Stimulated activated naive CD8-positive, alpha-beta T cell treated with anti-CD3 and anti-CD28 coated beads, Interleukin-15, amount 100 ng/mL, for 72 hours (primary cell): ENCODE measurements around the gene RAPGEF2.
"Not testable (repeated sequence)": the region's sequence is repeated elsewhere in the genome, so short reads cannot be mapped to it uniquely, and the experiment has no call there.

Experiments used
- ATAC-seq: fragments of 150-1000 bp; cut with Tn5 transposase; 2 replicates; pipeline ENCODE4 v1.10.0; 2021; ENCODE audit warnings: mild to moderate bottlenecking, moderate library complexity
- DNase-seq, 2 donors: peaks; one replicate each; pipeline ENCODE4 v3.0.0; 2021 to 2022
- H3K27ac Mint-ChIP-seq, 2 donors: one replicate each; pipeline ENCODE4 v1.8.0; 2022; ENCODE audit warnings: mild to moderate bottlenecking in 2 of 2, mixed read lengths in 2 of 2, moderate library complexity in 2 of 2
- H3K27me3 Mint-ChIP-seq: one replicate; pipeline ENCODE4 v1.8.0; 2022; ENCODE audit warnings: mixed read lengths
- H3K4me1 Mint-ChIP-seq: one replicate; pipeline ENCODE4 v1.8.0; 2022; ENCODE audit warnings: mild to moderate bottlenecking, mixed read lengths
- H3K4me3 Mint-ChIP-seq, 2 donors: one replicate each; pipeline ENCODE4 v1.8.0; 2022; ENCODE audit warnings: mild to moderate bottlenecking in 2 of 2, mixed read lengths in 2 of 2, moderate library complexity in 1 of 2
- H3K9me3 Mint-ChIP-seq, 2 donors: one replicate each; pipeline ENCODE4 v1.8.0; 2022; ENCODE audit warnings: mixed read lengths in 2 of 2

RAPGEF2 gene

GRCh38 chr4:159368320-159368719 lies 265.4 kb downstream of the RAPGEF2 start:
- Mint-ChIP-seq H3K27me3 (peaks cover 37% of the 10 kb centered on the region), H3K4me1 (no peaks in the 10 kb centered on the region), H3K27ac (no peak overlapping the region), H3K9me3 (no peaks in the 10 kb centered on the region), H3K4me3 (no peak overlapping the region)
- ATAC-seq (no peak), DNase-seq (no peak)

GRCh38 chr4:159369256-159369655 lies 266.4 kb downstream of the RAPGEF2 start:
- peaks cover 37% of the 10 kb centered on the region for H3K27me3 Mint-ChIP-seq
- H3K4me3 Mint-ChIP-seq, result no peak overlapping the region
- no peak for DNase-seq
- H3K27ac Mint-ChIP-seq, result no peak overlapping the region
- H3K4me1 Mint-ChIP-seq, result no peaks in the 10 kb centered on the region
- ATAC-seq, result no peak
- H3K9me3 Mint-ChIP-seq, result no peaks in the 10 kb centered on the region

- H3K4me1 Mint-ChIP-seq, result no peaks in the 10 kb centered on the region
- H3K4me3 Mint-ChIP-seq, result no peak overlapping the region
- H3K9me3 Mint-ChIP-seq, result no peaks in the 10 kb centered on the region
- ATAC-seq (no peak), DNase-seq (no peak)
- H3K27me3 Mint-ChIP-seq, result peaks cover 37% of the 10 kb centered on the region
- H3K27ac Mint-ChIP-seq, result no peak overlapping the region
Observed at GRCh38 chr4:159370286-159370685, 267.4 kb downstream of the RAPGEF2 start.

- peaks cover 12% of the 10 kb centered on the region for H3K27me3 Mint-ChIP-seq
- DNase-seq (no peak), ATAC-seq (no peak)
- H3K4me1 Mint-ChIP-seq, result no peaks in the 10 kb centered on the region
- H3K4me3 Mint-ChIP-seq, result no peak overlapping the region
- no peak overlapping the region for H3K27ac Mint-ChIP-seq
- no peaks in the 10 kb centered on the region for H3K9me3 Mint-ChIP-seq
Observed at GRCh38 chr4:159374749-159375530, 272.1 kb downstream of the RAPGEF2 start.

GRCh38 chr4:159376289-159376688 lies 273.4 kb downstream of the RAPGEF2 start:
- Mint-ChIP-seq H3K4me1 (no peaks in the 10 kb centered on the region), H3K27me3 (peaks cover 8% of the 10 kb centered on the region), H3K9me3 (no peaks in the 10 kb centered on the region), H3K4me3 (no peak overlapping the region), H3K27ac (no peak overlapping the region)
- DNase-seq, result no peak
- no peak for ATAC-seq

GRCh38 chr4:159378056-159378616 lies 275.3 kb downstream of the RAPGEF2 start:
- Mint-ChIP-seq H3K9me3 (no peaks in the 10 kb centered on the region), H3K27ac (no peak overlapping the region), H3K27me3 (peaks cover 8% of the 10 kb centered on the region), H3K4me1 (no peaks in the 10 kb centered on the region), H3K4me3 (no peak overlapping the region)
- DNase-seq (no peak), ATAC-seq (peak; percentile 40)

GRCh38 chr4:159379064-159379463 lies 276.2 kb downstream of the RAPGEF2 start:
- not testable (repeated sequence) for H3K4me1 Mint-ChIP-seq, H3K4me3 Mint-ChIP-seq, DNase-seq, H3K27ac Mint-ChIP-seq, H3K9me3 Mint-ChIP-seq, ATAC-seq, H3K27me3 Mint-ChIP-seq

- no peak overlapping the region for H3K27ac Mint-ChIP-seq
- H3K4me3 Mint-ChIP-seq, result no peak overlapping the region
- ATAC-seq (no peak), DNase-seq (no peak)
- H3K9me3 Mint-ChIP-seq, result no peaks in the 10 kb centered on the region
- H3K27me3 Mint-ChIP-seq, result peaks cover 10% of the 10 kb centered on the region
- no peaks in the 10 kb centered on the region for H3K4me1 Mint-ChIP-seq
Observed at GRCh38 chr4:159379836-159380235, 277.0 kb downstream of the RAPGEF2 start.

- Mint-ChIP-seq H3K4me3 (no peak overlapping the region), H3K27me3 (peaks cover 34% of the 10 kb centered on the region), H3K4me1 (no peaks in the 10 kb centered on the region), H3K9me3 (peaks cover 9 to 11% of the 10 kb centered on the region in 2 donors), H3K27ac (no peak overlapping the region)
- DNase-seq, result no peak
- no peak for ATAC-seq
Observed at GRCh38 chr4:159382856-159383561, 280.1 kb downstream of the RAPGEF2 start.

GRCh38 chr4:159383562-159383931 lies 280.7 kb downstream of the RAPGEF2 start:
- peaks cover 9 to 11% of the 10 kb centered on the region in 2 donors for H3K9me3 Mint-ChIP-seq
- no peak overlapping the region for H3K27ac Mint-ChIP-seq
- no peak overlapping the region for H3K4me3 Mint-ChIP-seq
- H3K4me1 Mint-ChIP-seq, result no peaks in the 10 kb centered on the region
- peaks cover 36% of the 10 kb centered on the region for H3K27me3 Mint-ChIP-seq
- ATAC-seq, result no peak
- DNase-seq, result no peak

GRCh38 chr4:159384017-159384416 lies 281.1 kb downstream of the RAPGEF2 start:
- ATAC-seq (no peak), DNase-seq (no peak)
- Mint-ChIP-seq H3K27ac (no peak overlapping the region), H3K27me3 (peaks cover 36% of the 10 kb centered on the region), H3K4me3 (no peak overlapping the region), H3K4me1 (no peaks in the 10 kb centered on the region), H3K9me3 (peaks cover 9 to 11% of the 10 kb centered on the region in 2 donors)

GRCh38 chr4:159384632-159385031 lies 281.8 kb downstream of the RAPGEF2 start:
- no peaks in the 10 kb centered on the region for H3K4me1 Mint-ChIP-seq
- H3K27me3 Mint-ChIP-seq, result peaks cover 35% of the 10 kb centered on the region
- DNase-seq (no peak), ATAC-seq (no peak)
- no peak overlapping the region for H3K27ac Mint-ChIP-seq
- peaks cover 9 to 11% of the 10 kb centered on the region in 2 donors for H3K9me3 Mint-ChIP-seq
- no peak overlapping the region for H3K4me3 Mint-ChIP-seq

GRCh38 chr4:159386620-159387019 lies 283.7 kb downstream of the RAPGEF2 start:
- H3K9me3 Mint-ChIP-seq, result peaks cover 9 to 11% of the 10 kb centered on the region in 2 donors
- ATAC-seq, result no peak
- no peak overlapping the region for H3K27ac Mint-ChIP-seq
- no peak for DNase-seq
- peaks cover 29% of the 10 kb centered on the region for H3K27me3 Mint-ChIP-seq
- no peak overlapping the region for H3K4me3 Mint-ChIP-seq
- H3K4me1 Mint-ChIP-seq, result no peaks in the 10 kb centered on the region

GRCh38 chr4:159389756-159390155 lies 286.9 kb downstream of the RAPGEF2 start:
- peaks cover 9 to 11% of the 10 kb centered on the region in 2 donors for H3K9me3 Mint-ChIP-seq

GRCh38 chr4:159390648-159391047 lies 287.8 kb downstream of the RAPGEF2 start:
- no peaks in the 10 kb centered on the region for H3K4me1 Mint-ChIP-seq
- no peak overlapping the region for H3K27ac Mint-ChIP-seq
- peaks cover 18% of the 10 kb centered on the region for H3K27me3 Mint-ChIP-seq
- peaks cover 9 to 11% of the 10 kb centered on the region in 2 donors for H3K9me3 Mint-ChIP-seq
- DNase-seq (no peak), ATAC-seq (no peak)
- peak overlapping the region in 1 of 2 donors; percentile 29 for H3K4me3 Mint-ChIP-seq

More at GRCh38 chr4:159389756-159390155, 286.9 kb downstream of the RAPGEF2 start:
- Mint-ChIP-seq H3K4me1 (no peaks in the 10 kb centered on the region), H3K4me3 (no peak overlapping the region), H3K27ac (no peak overlapping the region), H3K27me3 (peaks cover 27% of the 10 kb centered on the region)
- DNase-seq, result no peak
- ATAC-seq, result peak; percentile 37

- DNase-seq, result no peak
- Mint-ChIP-seq H3K27ac (no peak overlapping the region), H3K4me1 (peaks cover 5% of the 10 kb centered on the region), H3K4me3 (no peak overlapping the region), H3K27me3 (peaks cover 11% of the 10 kb centered on the region), H3K9me3 (no peaks in the 10 kb centered on the region)
- ATAC-seq, result no peak
Observed at GRCh38 chr4:159395693-159396092, 292.8 kb downstream of the RAPGEF2 start.
